HG02763 (cell line): ENCODE results near the gene NEU4.
"Not testable (repeated sequence)": the region's sequence is repeated elsewhere in the genome, so short reads cannot be mapped to it uniquely, and the experiment has no call there.

ENCODE experiments used
- ATAC-seq: cut with Tn5 transposase; IDR thresholded peaks from one replicate; pipeline ENCODE4 v1.9.1; 2021; ENCODE audit warnings: mild to moderate bottlenecking, moderate library complexity; ENCODE audit not compliant: unreplicated experiment

The NEU4 gene

DNA sequence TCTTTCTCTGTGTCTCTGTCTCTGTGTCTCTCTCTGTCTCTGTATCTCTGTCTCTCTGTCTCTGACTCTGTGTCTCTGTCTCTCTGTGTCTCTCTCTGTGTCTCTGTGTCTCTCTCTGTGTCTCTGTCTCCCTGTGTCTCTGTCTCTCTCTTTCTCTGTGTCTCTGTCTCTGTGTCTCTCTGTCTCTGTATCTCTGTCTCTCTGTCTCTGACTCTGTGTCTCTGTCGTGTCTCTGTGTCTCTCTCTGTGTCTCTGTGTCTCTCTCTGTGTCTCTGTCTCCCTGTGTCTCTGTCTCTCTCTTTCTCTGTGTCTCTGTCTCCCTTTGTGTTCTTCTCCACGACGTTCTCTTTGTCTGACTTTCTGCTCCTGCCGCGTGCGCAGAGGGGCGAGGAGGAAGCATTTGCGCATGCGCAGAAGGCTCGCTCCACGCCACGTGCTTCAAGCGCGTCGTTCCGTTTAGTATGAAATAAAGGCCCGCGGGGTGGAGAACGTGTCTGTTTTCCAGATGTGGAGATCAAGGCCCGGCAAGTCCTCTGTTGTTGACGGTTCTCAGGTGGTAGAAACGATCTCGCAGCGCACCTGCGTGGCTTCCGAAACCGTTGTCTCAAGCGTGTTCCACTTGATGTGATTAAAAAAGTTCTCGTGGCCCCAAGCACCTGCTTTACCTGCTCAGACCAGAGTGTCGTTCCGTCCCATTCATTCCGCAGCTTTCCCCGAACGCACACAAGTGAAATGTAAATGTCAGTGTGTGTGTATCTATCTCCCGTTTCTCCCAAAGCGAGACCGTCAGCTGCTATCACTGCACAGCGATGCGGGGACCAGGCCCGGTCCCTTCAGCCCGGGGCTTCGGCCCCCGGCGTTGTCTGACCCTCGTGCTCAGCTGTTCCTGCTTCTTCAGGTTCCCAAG, 14.8 kb downstream of the NEU4 start:
- ATAC-seq = not testable (repeated sequence)

GRCh38 chr2:241827394-241827793, 18.4 kb downstream of the NEU4 start:
- no peak for ATAC-seq

GRCh38 chr2:241833101-241833663, 24.2 kb downstream of the NEU4 start:
- no peak for ATAC-seq

DNA sequence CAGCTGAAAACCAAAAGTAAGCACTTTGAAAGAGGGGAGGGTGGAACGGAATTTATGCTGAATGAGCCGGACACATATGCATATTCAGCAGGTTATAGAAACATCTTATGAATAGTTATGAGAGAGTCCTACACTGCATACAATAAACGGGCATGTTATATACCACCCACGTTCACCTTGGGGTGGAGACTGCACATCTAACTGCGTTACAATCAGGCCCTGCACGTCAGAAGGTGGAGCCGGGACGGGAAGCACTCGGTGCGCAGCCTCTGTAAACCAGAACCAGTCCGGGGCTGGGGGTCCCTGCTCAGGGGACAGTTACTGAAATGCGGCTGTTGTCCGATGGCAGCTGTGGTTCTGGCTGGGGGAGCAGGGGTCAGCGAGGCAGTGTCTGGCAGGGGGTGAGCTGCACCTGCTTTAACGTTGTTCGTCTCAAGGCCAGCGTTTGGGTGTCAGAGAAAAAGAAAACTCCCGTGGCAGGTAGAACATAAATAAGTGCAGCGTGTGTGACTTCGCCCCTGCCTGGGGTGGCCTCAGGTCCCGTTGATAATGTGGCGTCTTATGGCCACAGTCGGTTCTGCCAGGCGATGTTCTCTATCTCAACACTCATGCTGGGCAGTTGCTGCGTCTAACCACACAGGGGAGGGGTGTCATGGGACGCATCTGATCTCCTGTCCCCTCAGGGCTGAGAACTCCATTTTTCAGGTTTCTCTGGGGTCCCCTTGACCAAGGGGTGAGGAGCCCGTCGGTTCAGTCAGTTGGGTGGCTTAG, 24.9 kb downstream of the NEU4 start:
- ATAC-seq = not testable (repeated sequence)

DNA sequence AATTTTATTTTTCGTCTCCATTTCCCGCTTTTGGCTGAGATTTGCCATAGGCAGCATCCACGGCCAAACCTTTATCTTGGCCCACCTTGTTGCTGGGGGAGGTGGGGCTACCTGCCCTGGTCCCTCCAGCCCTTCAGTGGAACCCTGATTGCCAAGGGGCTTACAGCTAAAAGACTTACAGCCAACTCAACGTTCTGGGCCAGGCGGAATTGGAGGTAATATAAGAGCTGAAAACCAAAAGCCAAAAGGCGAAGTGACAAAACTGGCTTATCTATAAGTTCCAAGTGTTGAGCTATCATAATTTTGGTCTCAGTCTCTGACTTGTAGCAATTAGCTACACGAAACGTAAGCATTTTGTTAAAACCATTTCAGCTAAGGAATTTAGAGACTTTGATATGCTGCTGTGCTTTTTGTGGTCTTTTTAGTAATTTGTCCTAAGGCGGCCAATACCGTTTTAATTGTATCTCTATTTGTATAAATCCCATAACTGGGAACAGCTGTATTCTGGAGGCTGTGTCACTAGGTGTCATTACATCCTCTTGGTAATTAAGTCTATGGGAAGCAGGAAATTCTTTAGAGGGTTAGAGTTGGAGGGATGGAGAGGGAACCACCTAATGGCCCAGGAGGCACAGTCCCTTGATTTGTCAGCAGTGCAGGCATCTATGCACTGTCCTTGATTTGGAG, 25.7 kb downstream of the NEU4 start:
- ATAC-seq = no peak

DNA sequence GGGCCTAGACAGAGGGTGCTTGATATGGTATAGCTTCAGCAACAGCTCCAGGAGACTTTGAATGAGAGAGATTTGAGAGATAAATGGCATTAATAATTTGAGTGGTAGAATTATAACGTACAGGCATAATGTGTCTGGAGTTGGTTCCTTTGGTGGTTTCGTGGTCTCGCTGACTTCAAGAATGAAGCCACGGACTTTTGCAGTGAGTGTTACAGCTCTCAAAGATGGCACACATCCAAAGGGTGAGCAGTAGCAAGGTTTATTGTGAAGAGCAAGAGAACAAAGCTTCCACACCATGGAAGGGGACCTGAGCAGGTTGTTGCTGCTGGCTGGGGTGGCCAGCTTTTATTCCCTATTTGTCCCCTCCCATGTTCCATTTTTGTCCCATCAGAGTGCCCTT, 26.6 kb downstream of the NEU4 start:
- ATAC-seq = no peak

- ATAC-seq = no peak
These were observed 27.3 kb downstream of the NEU4 start for GRCh38 chr2:241836292-241836691.

GRCh38 chr2:241837197-241837965, 28.4 kb downstream of the NEU4 start:
- no peak for ATAC-seq

GRCh38 chr2:241841181-241842066, 32.4 kb downstream of the NEU4 start:
- no peak for ATAC-seq

GRCh38 chr2:241842067-241842415, 33.0 kb downstream of the NEU4 start:
- no peak for ATAC-seq

DNA sequence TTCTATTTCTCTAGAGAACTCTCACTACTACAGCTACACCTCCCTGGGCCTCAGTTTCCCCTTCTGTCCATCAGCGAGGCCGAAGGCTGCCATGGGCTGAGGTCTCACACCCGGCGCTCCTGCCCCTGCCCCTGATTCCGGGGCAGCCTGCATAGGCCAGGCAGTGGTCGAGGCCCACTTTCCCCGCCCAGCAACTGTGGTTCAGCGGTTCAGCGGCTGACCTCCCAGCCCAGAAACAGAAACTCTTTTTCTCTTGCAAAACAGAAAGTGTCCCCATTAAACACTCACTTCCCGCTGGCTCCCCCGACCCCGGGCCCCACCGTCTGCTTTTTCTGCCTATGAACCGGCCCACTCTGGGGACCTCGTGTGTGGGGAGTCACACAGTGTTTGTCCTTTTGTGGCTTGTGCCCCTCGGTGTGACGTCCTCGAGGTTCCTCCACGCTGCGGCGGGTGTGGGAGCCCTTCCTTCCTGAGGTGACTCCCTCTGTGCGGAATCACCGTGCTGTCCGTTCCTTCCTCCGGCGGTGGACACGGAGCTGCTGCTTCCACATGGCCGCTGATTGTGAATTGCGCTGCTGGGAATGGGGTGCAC, 33.7 kb downstream of the NEU4 start:
- no peak for ATAC-seq

GRCh38 chr2:241843321-241844065, 34.5 kb downstream of the NEU4 start:
- ATAC-seq = peak; percentile 8

- ATAC-seq = peak; percentile 66
These were observed 35.2 kb downstream of the NEU4 start for GRCh38 chr2:241844066-241844728.

DNA sequence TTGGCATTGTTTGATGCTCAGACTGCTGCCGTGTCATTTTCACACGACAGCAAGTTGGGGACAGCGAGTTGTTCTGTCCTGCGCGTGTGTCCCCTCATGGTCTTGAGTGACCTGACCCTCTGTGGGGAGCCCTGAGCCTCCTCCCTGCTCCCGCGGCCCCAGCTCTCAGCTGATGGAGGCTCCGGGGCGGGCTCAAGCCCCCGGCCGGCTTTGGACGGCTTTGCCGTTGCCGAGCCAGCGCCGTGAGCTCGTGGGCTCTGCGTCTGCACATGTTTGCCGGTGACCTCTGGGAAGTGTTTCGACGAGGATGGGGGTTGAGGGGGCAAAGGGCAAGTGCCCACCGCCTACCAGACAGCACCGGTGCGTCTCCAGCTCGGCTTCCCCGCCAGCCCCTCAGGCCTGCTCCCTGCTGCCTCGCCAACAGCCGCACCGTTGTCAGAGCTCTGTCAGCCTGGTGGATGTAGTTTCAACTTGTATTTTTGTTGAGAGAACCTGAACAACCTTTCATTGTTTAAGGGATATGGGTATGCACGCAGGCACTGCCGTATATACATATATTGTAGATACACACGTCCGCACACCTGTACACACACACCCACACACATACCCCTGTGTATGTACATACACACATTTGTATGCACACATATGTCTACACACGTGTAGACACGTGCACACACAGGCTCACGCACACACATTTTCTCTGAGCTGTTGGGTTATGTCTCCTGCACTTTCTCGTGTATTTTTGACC, 36.0 kb downstream of the NEU4 start:
- no peak for ATAC-seq

GRCh38 chr2:241846406-241846805, 37.4 kb downstream of the NEU4 start:
- no peak for ATAC-seq

DNA sequence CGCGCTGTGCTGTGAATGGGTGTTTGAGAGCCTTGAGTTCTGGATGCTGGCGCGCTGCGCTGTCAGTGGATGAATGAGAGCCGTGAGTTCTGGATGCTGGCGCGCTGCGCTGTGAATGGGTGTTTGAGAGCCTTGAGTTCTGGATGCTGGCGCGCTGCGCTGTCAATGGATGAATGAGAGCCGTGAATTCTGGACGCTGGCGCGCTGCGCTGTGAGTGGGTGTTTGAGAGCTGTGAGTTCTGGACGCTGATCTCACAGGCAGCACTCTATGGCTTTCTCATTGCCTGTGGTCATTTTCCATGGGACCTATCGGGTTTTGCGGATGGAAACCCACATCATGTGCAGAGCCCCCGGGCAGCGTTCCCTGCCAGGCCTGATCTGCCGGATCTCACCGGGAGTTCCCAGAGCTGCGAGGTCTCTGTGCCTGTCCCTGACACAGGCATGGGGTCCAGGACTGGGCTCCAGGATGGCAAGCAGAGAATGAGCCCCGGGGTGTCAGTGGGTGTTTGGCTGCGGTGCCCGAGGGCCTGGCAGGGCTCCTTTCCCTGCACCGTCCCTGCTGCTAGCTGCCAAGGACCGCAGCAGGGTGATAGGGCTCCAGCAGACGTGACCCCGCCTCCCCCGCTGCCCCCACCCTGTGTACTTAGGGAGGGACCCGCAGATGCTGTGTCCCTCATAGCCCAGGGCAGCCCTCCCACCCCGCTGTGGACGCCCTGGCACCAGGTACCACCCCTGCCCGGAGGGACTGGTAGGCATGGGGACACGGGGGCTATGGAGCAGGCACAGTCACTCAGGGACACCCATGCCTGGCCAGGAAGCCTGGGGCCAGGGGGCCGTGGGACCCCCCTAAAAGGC, 40.0 kb downstream of the NEU4 start:
- no peak for ATAC-seq
